Activated B cell treated with CpG ODN at 0.5 μM for 24 hours (primary cell): Measurements from ENCODE around the gene POP4. TPM values are rescaled to one million over a fixed set of nuclear protein-coding genes. Genes with fewer than 3 reads are reported as not detected.
"Not testable (repeated sequence)": the region's sequence is repeated elsewhere in the genome, so short reads cannot be mapped to it uniquely, and the experiment has no call there.

Experiments used
- ATAC-seq: fragments of 200-7000 bp; cut with Tn5 transposase; one replicate; pipeline ENCODE4 v1.10.0; 2021; ENCODE audit warnings: low read depth, mild to moderate bottlenecking, moderate library complexity
- CTCF ChIA-PET: fragments of 350-600 bp; sonication (Branson Sonifier 250); formaldehyde crosslinking; loops from one replicate; lab custom pipeline; 2021; ENCODE audit warnings: antibody characterized with exemption; lab: Charles Lee
- POLR2A ChIA-PET: fragments of 350-600 bp; sonication (Branson Sonifier 250); formaldehyde crosslinking; loops from one replicate; lab custom pipeline; 2021; ENCODE audit warnings: antibody characterized with exemption; lab: Charles Lee
- DNase-seq: peaks from one replicate; pipeline ENCODE4 v3.0.0; 2022
- H3K27ac Mint-ChIP-seq: one replicate; pipeline ENCODE4 v1.8.0; 2020; ENCODE audit warnings: mixed read lengths
- H3K27me3 Mint-ChIP-seq: one replicate; pipeline ENCODE4 v1.8.0; 2021; ENCODE audit warnings: mixed read lengths
- H3K36me3 Mint-ChIP-seq: one replicate; pipeline ENCODE4 v1.8.0; 2021; ENCODE audit warnings: low read depth, mixed read lengths
- H3K4me1 Mint-ChIP-seq: one replicate; pipeline ENCODE4 v1.8.0; 2021; ENCODE audit warnings: mixed read lengths
- H3K4me3 Mint-ChIP-seq: one replicate; pipeline ENCODE4 v1.8.0; 2020; ENCODE audit warnings: mild to moderate bottlenecking, mixed read lengths
- H3K9me3 Mint-ChIP-seq: one replicate; pipeline ENCODE4 v1.8.0; 2020; ENCODE audit warnings: mixed read lengths
- intact Hi-C: fragments of 100-400 bp; cut with micrococcal nuclease; formaldehyde crosslinking; loops from one replicate; pipeline ENCODE4 v1.15.1; 2024
- total RNA-seq: library from RNA; stranded (reverse); gene quantifications from 2 replicates; pipeline ENCODE4 v1.2.3, GENCODE V29; 2022
- TF ChIP-seq, protein P1 (sequence below): fragments of 200-600 bp; IDR thresholded peaks from one replicate; pipeline ENCODE4 v1.8.0; 2022; ENCODE audit warnings: antibody characterized with exemption, mild to moderate bottlenecking

POP4 gene
- total RNA-seq, 1 donor from 2014 or later = 74.5 TPM

DNA sequence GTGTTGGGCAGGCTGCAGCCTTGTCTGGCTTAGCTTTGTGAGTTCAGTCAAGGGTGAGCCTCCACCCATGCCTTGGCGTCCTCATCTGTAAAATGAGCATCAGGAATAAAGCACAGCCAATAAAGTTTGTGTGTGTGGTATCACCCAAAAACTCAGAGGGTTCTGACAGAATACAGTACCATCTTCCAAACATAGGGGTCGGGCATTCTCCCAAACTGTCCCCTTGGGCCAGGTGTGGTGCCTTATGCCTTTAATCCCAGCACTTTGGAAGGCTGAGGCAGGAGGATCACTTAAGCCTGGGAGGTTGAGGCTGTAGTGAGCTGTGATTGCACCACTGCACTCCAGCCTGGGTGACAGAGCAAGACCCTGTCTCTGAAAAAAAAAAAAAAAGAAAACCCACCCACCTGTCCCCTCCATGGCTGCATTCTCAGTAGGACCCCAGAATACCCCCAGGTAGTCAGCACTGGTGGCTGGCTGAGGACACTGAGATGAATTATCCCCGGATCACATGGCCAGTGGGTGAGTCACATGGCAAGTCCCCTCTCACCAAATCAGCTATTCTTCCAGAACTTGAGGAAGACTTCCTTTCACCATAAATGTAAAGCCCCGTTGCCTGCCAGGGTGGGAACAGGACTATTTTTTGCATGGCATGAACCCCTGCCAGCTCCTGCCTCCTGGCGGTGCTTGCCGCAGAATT, 18.6 kb downstream of the POP4 start:
- ChIA-PET CTCF (no interaction called here), POLR2A (no interaction called here)
- H3K4me3 Mint-ChIP-seq = no peak overlapping the region

DNA sequence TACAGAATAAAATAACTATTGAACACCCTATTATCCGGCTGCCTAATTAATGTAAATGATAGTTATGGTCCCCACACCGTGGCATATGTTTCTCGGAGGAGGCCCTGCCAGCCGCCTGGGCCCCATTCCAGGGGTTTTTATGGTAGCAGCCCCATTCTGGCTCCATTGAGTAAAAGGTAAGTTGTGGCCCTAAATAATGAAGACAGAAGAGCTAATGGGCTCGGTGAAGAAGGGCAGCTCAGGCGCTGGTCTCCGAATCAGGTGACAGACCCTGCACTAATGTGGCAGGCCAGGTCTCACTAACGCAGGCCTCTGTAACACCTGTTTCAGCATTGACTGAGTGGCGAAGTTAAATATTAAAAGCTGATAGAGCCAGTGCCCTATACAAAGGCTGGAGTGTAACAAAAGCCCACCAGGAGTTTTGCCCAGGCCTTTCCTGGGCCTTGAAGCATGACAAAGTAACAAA, 19.1 kb downstream of the POP4 start:
- intact Hi-C loops = no loop called here
- POLR2A ChIA-PET = no interaction called here
- Mint-ChIP-seq H3K27me3 (peaks cover 9% of the 10 kb centered on the region), H3K36me3 (no peaks in the 10 kb centered on the region), H3K9me3 (no peaks in the 10 kb centered on the region), H3K4me1 (peaks cover 12% of the 10 kb centered on the region), H3K27ac (no peak overlapping the region), H3K4me3 (no peak overlapping the region)
- CTCF ChIA-PET = no interaction called here
- TF ChIP-seq, protein P1, sequence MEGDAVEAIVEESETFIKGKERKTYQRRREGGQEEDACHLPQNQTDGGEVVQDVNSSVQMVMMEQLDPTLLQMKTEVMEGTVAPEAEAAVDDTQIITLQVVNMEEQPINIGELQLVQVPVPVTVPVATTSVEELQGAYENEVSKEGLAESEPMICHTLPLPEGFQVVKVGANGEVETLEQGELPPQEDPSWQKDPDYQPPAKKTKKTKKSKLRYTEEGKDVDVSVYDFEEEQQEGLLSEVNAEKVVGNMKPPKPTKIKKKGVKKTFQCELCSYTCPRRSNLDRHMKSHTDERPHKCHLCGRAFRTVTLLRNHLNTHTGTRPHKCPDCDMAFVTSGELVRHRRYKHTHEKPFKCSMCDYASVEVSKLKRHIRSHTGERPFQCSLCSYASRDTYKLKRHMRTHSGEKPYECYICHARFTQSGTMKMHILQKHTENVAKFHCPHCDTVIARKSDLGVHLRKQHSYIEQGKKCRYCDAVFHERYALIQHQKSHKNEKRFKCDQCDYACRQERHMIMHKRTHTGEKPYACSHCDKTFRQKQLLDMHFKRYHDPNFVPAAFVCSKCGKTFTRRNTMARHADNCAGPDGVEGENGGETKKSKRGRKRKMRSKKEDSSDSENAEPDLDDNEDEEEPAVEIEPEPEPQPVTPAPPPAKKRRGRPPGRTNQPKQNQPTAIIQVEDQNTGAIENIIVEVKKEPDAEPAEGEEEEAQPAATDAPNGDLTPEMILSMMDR = no peak
- ATAC-seq = no peak
- no peak for DNase-seq

More for the DNA sequence above, 18.6 kb downstream of the POP4 start:
- no peak for ATAC-seq
- Mint-ChIP-seq H3K4me1 (peaks cover 12% of the 10 kb centered on the region), H3K27me3 (peaks cover 9% of the 10 kb centered on the region), H3K9me3 (no peaks in the 10 kb centered on the region), H3K27ac (no peak overlapping the region), H3K36me3 (no peaks in the 10 kb centered on the region)
- TF ChIP-seq, protein P1 = no peak
- no peak for DNase-seq
- intact Hi-C loops = no loop called here

DNA sequence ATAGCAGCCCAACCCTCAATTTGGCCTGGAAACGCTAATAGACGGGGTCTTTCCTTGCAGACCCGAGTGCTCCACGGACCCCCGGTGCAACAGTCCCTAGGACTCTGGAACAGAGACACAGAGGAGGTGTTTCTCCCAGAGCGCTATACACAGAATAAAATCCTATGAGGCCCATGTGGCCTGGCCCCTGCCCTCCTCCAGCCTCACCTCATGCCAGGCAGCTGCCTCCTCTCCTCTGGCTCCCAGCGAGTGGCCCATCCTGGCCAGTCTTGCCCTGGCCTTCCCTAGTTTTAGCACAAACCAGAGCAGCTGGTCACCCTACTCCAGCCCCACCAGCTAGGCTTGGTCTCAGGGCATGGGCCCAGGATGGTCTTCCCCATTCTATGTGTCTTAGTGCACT, 20.3 kb downstream of the POP4 start:
- Mint-ChIP-seq H3K4me1 (peaks cover under 1% of the 10 kb centered on the region), H3K36me3 (no peaks in the 10 kb centered on the region), H3K4me3 (no peak overlapping the region), H3K9me3 (no peaks in the 10 kb centered on the region), H3K27ac (no peak overlapping the region), H3K27me3 (peaks cover 4% of the 10 kb centered on the region)
- ATAC-seq (no peak), DNase-seq (no peak)
- TF ChIP-seq, protein P1 = no peak
- intact Hi-C loops = no loop called here
- ChIA-PET CTCF (no interaction called here), POLR2A (no interaction called here)

DNA sequence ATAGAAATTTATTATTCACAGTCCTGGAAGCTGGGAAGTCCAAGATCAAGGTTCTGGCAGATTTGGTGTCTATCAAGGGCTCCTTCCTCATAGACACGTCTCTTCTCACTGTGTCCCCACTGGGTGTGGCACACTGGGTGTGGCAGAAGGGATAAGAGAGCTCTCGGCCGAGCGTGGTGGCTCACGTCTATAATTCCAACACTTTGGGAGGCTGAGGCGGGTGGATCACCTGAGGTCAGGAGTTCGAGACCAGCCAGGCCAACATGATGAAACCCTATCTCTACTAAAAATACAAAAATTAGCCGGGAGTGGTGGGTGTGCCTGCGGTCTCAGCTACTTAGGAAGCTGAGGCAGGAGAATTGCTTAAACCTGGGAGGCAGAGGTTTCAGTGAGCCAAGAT, 20.7 kb downstream of the POP4 start:
- intact Hi-C loops, H3K36me3 Mint-ChIP-seq, H3K4me1 Mint-ChIP-seq, H3K4me3 Mint-ChIP-seq, DNase-seq, H3K9me3 Mint-ChIP-seq, POLR2A ChIA-PET, ATAC-seq, H3K27ac Mint-ChIP-seq, H3K27me3 Mint-ChIP-seq, CTCF ChIA-PET: not testable (repeated sequence)

DNA sequence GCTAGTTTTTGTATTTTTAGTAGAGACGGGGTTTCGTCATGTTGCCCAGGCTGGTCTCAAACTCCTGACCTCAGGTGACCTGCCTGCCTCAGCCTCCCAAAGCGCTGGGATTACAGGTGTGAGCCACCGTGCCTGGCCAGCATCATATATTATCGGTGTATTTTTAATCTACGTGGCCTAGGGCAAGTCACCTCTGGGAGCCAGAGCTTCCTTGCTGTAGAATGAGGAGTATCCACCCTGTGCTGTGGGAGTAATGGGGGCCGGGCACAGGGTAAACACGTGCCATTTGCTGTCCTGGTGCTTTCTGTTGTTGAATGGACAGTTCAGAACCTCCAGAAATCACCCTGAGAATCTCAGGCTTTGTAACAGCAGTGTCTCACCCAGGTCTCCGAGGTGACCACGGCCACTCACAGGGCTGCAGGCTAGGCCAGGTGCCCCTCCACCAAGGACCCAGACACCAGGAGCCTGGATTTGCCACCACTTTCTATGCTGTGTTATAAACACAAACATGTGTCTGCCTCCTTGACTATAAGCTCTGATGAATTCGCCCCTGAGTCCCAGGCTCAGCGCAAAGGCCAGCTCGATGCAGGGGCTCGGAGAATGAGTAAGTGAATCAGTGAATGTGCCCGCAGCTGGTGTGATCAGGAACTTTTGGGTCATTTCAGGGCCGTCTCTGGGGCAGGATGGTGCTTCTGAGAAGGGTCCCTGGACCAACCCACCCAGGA, 22.7 kb downstream of the POP4 start:
- H3K27me3 Mint-ChIP-seq = peaks cover 2% of the 10 kb centered on the region
- H3K36me3 Mint-ChIP-seq = no peaks in the 10 kb centered on the region
- H3K4me1 Mint-ChIP-seq = no peaks in the 10 kb centered on the region
- CTCF ChIA-PET = no interaction called here
- POLR2A ChIA-PET = no interaction called here
- no peak for DNase-seq
- TF ChIP-seq, protein P1 = no peak
- intact Hi-C loops = no loop called here
- no peak overlapping the region for H3K4me3 Mint-ChIP-seq
- H3K27ac Mint-ChIP-seq = no peak overlapping the region
- H3K9me3 Mint-ChIP-seq = peaks cover 2% of the 10 kb centered on the region
- ATAC-seq = no peak
